Type B pancreatic cell (in vitro differentiated cells): ENCODE measurements around the gene STX8. TPM values are rescaled to one million over a fixed set of nuclear protein-coding genes. Genes with fewer than 3 reads are reported as not detected.

Experiments used
- DNase-seq: peaks from one replicate; pipeline ENCODE4 v3.0.0; 2021; ENCODE audit warnings: mixed read lengths; ENCODE audit not compliant: unreplicated experiment; ENCODE audit errors: extremely low spot score
- H3K27ac Mint-ChIP-seq: 2 replicates; pipeline ENCODE4 v1.8.0; 2021; ENCODE audit warnings: mild to moderate bottlenecking, mixed read lengths
- H3K27me3 Mint-ChIP-seq: 2 replicates; pipeline ENCODE4 v1.8.0; 2021; ENCODE audit warnings: mixed read lengths
- H3K36me3 Mint-ChIP-seq: 2 replicates; pipeline ENCODE4 v1.8.0; 2021; ENCODE audit warnings: mixed read lengths
- H3K4me1 Mint-ChIP-seq: one replicate; pipeline ENCODE4 v1.8.0; 2021; ENCODE audit warnings: mixed read lengths; ENCODE audit not compliant: unreplicated experiment
- H3K4me3 Mint-ChIP-seq: 2 replicates; pipeline ENCODE4 v1.8.0; 2021; ENCODE audit warnings: mild to moderate bottlenecking, mixed read lengths
- H3K9me3 Mint-ChIP-seq: 2 replicates; pipeline ENCODE4 v1.8.0; 2021; ENCODE audit warnings: mixed read lengths
- total RNA-seq: library from RNA; stranded (reverse); gene quantifications from 2 replicates; pipeline ENCODE4 v1.2.1, GENCODE V29; 2021; ENCODE audit warnings: low replicate concordance
- TF ChIP-seq, protein P1 (sequence below): fragments of 200-600 bp; sonication (generic); conservative IDR thresholded peaks from 2 replicates; pipeline ENCODE4 v1.5.0; 2021; ENCODE audit warnings: antibody characterized with exemption, mild to moderate bottlenecking

STX8 gene
- total RNA-seq, 1 donor from 2014 or later: 59.3 TPM

DNA sequence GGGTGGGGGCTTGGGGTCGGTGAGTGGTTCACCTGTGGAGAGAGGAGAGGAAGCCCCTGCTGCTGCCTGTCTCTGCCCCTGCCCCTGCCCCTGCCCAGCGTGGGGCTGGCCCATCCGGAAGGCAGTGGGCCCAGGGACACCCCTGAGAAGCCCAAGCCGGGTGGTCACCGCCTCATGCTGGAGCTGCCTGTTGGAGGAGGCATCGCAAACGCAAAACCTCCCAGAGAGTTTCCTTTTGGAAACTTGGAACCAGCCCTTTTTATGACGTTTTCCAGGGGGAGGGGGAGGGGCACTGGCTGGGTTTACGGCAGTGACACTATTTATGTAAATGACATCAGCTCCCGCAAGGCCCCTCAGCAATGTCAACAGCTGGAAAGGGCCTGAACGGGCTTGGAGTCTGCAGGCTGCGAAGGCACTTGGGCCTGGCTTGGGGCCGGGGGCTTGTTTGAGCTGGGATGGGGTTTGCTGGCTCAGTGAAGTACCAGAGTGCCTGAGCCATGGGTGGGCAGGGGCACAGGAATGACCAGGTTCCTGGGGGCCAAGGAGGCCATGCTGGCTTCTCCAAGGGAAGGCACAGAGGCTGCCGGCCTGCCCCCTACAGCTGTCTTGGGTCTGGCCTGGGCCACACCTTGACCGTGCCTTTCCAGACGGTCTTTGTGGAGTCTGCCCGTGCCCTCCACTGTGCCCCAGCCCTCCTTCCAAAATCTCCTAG lies 334.8 kb downstream of the STX8 start:
- no peak for DNase-seq
- Mint-ChIP-seq H3K4me3 (peak overlapping the region; percentile 72), H3K27ac (peak overlapping the region; percentile 84), H3K9me3 (no peaks in the 10 kb centered on the region), H3K36me3 (no peaks in the 10 kb centered on the region), H3K27me3 (no peaks in the 10 kb centered on the region), H3K4me1 (peaks cover 15% of the 10 kb centered on the region)
- TF ChIP-seq, protein P1, sequence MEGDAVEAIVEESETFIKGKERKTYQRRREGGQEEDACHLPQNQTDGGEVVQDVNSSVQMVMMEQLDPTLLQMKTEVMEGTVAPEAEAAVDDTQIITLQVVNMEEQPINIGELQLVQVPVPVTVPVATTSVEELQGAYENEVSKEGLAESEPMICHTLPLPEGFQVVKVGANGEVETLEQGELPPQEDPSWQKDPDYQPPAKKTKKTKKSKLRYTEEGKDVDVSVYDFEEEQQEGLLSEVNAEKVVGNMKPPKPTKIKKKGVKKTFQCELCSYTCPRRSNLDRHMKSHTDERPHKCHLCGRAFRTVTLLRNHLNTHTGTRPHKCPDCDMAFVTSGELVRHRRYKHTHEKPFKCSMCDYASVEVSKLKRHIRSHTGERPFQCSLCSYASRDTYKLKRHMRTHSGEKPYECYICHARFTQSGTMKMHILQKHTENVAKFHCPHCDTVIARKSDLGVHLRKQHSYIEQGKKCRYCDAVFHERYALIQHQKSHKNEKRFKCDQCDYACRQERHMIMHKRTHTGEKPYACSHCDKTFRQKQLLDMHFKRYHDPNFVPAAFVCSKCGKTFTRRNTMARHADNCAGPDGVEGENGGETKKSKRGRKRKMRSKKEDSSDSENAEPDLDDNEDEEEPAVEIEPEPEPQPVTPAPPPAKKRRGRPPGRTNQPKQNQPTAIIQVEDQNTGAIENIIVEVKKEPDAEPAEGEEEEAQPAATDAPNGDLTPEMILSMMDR: no peak

- Mint-ChIP-seq H3K9me3 (no peaks in the 10 kb centered on the region), H3K4me3 (peak overlapping the region; percentile 80), H3K4me1 (peaks cover 17% of the 10 kb centered on the region), H3K27me3 (no peaks in the 10 kb centered on the region), H3K36me3 (no peaks in the 10 kb centered on the region), H3K27ac (peak overlapping the region; percentile 31)
- TF ChIP-seq, protein P1: no peak
- no peak for DNase-seq
Measured at GRCh38 chr17:9239793-9240658, 335.6 kb downstream of the STX8 start.

DNA sequence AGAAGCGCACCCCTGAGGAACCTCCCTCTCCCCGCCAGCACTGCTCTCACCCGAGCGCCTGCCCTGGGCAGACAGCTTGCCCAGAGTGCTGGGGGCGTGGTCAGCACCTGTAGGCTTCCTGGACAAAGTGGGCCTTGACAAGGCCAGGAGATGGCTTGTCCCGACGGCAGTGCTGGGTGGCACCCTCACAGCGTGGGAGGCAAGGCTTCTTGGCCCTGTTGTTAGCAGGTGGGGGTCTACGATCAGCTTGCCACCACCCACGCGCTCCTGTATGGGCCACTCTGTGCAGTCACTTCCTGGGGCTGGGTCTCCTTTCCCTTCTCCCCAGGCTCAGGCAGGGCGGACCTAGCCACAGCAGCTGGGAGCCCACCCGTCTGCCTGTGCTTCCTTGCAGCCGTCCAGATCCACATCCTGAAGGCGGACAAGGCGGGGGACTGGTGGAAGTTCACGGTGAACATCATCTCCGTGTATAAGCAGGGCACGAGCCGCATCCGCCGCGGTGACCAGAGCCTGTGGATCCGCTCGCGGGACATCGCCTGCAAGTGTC lies 336.3 kb downstream of the STX8 start:
- Mint-ChIP-seq H3K36me3 (no peaks in the 10 kb centered on the region), H3K27ac (peak overlapping the region; percentile 31), H3K4me3 (peak overlapping the region; percentile 80), H3K27me3 (no peaks in the 10 kb centered on the region), H3K9me3 (no peaks in the 10 kb centered on the region), H3K4me1 (peaks cover 14% of the 10 kb centered on the region)
- no peak for DNase-seq
- TF ChIP-seq, protein P1: no peak

DNA sequence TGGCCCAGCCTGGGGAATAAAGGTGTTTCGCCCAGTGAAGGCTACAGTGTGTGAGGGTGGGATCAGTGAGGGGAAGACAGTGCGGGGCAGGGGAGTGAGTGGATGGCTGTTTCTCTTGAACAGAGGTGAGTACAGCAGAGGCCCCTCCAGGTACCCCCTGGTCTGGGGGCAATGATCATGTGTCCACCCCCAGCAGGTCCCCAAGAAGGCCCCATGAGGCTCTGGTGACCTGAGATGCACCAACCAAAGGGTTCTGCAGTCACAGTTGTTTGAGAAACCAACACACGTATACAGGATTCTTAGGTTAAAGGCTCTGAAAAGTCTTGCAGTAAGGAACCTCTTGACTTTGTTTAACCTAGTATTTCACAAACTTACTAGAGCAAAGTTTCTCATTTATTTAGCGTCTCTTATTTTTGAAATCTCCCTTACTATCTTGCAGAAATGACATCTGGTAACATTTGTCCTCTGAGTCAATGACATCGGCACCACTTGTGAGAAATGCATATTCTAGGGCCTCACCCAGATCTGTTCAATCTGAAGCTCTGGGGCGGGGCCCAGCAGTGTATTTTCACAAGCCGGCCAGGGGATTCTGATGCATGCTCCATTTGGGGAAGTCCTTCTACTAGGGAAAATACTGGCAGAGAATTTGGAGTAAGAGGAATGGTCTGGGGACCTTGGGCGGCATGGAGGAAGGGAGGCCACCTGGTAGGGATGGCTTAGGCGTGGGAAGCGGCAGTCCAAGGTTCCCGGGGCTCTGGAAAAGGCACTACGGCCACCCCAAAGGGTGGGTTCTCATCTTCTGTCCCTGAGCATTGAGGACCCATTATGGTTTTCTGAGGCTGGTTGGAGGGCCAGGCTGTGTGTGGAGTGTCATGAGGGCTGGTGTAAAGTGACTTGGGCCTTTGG lies 337.0 kb downstream of the STX8 start:
- H3K27me3 Mint-ChIP-seq: no peaks in the 10 kb centered on the region
- TF ChIP-seq, protein P1: no peak
- H3K9me3 Mint-ChIP-seq: no peaks in the 10 kb centered on the region
- peaks cover 9% of the 10 kb centered on the region for H3K4me1 Mint-ChIP-seq
- H3K27ac Mint-ChIP-seq: peak overlapping the region; percentile 81
- H3K4me3 Mint-ChIP-seq: peak overlapping the region; percentile 80
- H3K36me3 Mint-ChIP-seq: no peaks in the 10 kb centered on the region
- no peak for DNase-seq
